ENCODE data around the gene HTR1E.

- TF ChIP-seq POLR2AphosphoS5 (IDR thresholded peaks at IDR 0.05; ENCODE audit: low read depth, low read length), result no peak
- no peak for TF ChIP-seq POLR2A (IDR thresholded peaks at IDR 0.05; ENCODE audit: low read depth, low read length)
Measured at GRCh38 chr6:86916393-86916792, 20.9 kb upstream of the HTR1E start.
